Activated CD8-positive, alpha-beta T cell treated with anti-CD3 and anti-CD28 coated beads for 36 hours (primary cell): ENCODE data around the gene NUDT4. TPM values are rescaled to one million over a fixed set of nuclear protein-coding genes. Genes with fewer than 3 reads are reported as not detected.
"Not testable (repeated sequence)": the region's sequence is repeated elsewhere in the genome, so short reads cannot be mapped to it uniquely, and the experiment has no call there.

Experiments used
- ATAC-seq: fragments of 200-7000 bp; cut with Tn5 transposase; one replicate; pipeline ENCODE4 v1.10.0; 2021; ENCODE audit warnings: mild to moderate bottlenecking, moderate library complexity
- CTCF ChIA-PET: fragments of 350-600 bp; sonication (Branson Sonifier 250); formaldehyde crosslinking; loops from one replicate; lab custom pipeline; 2021; ENCODE audit warnings: antibody characterized with exemption; lab: Charles Lee
- POLR2A ChIA-PET: fragments of 350-600 bp; sonication (Branson Sonifier 250); formaldehyde crosslinking; loops from one replicate; lab custom pipeline; 2021; ENCODE audit warnings: antibody characterized with exemption; lab: Charles Lee
- DNase-seq: peaks from one replicate; pipeline ENCODE4 v3.0.0-alpha.2; 2020
- H3K27ac Mint-ChIP-seq: one replicate; pipeline ENCODE4 v1.8.0; 2021; ENCODE audit warnings: mild to moderate bottlenecking, mixed read lengths
- H3K27me3 Mint-ChIP-seq: one replicate; pipeline ENCODE4 v1.8.0; 2021; ENCODE audit warnings: mixed read lengths
- H3K36me3 Mint-ChIP-seq: one replicate; pipeline ENCODE4 v1.8.0; 2021; ENCODE audit warnings: low read depth, mixed read lengths
- H3K4me1 Mint-ChIP-seq: one replicate; pipeline ENCODE4 v1.8.0; 2021; ENCODE audit warnings: low read depth, mixed read lengths
- H3K4me3 Mint-ChIP-seq: one replicate; pipeline ENCODE4 v1.8.0; 2021; ENCODE audit warnings: mild to moderate bottlenecking, moderate library complexity, mixed read lengths
- H3K9me3 Mint-ChIP-seq: one replicate; pipeline ENCODE4 v1.8.0; 2021; ENCODE audit warnings: mixed read lengths
- CTCF ChIP-seq: fragments of 200-600 bp; IDR thresholded peaks from one replicate; pipeline ENCODE4 v1.8.0; 2022; ENCODE audit warnings: antibody characterized with exemption, mild to moderate bottlenecking
- intact Hi-C: fragments of 100-400 bp; cut with micrococcal nuclease; formaldehyde crosslinking; loops from one replicate; pipeline ENCODE4 v1.10.0; 2022
- total RNA-seq, 2 experiments: library from RNA; stranded (reverse); gene quantifications; one replicate each; pipeline ENCODE4 v1.2.3, GENCODE V29; 2021

NUDT4 gene
- total RNA-seq, 2 experiments from 2014 or later, result 54.9 to 61.9 TPM

- intact Hi-C loops, result loop anchor here (10.0 kb wide), 1 partner anchor 287 kb away; no protein-coding TSS in a partner anchor
- Mint-ChIP-seq H3K4me3 (peak overlapping the region; percentile 92), H3K4me1 (peaks cover 42% of the 10 kb centered on the region), H3K27ac (peak overlapping the region; percentile 26), H3K9me3 (no peaks in the 10 kb centered on the region), H3K27me3 (no peaks in the 10 kb centered on the region), H3K36me3 (peaks cover 28% of the 10 kb centered on the region)
- DNase-seq, result no peak
- POLR2A ChIA-PET, result interaction anchor here (0.5 to 1.4 kb wide), 5 partner anchors 10 to 545 kb away, joined by 3 read pairs; no protein-coding TSS in a partner anchor
- CTCF ChIA-PET, result interaction anchor here (1.1 to 9.2 kb wide), 12 partner anchors 8 to 721 kb away, joined by 3 to 47 read pairs (median 10); no protein-coding TSS in a partner anchor
- no peak for TF ChIP-seq CTCF
- ATAC-seq, result no peak
These were observed 3.6 kb downstream of the NUDT4 start for GRCh38 chr12:93381161-93381975.

GRCh38 chr12:93381976-93382437, 4.3 kb downstream of the NUDT4 start:
- ChIA-PET CTCF (interaction anchor here (3.2 to 9.2 kb wide), 5 partner anchors 15 to 395 kb away, joined by 12 to 47 read pairs (median 27); no protein-coding TSS in a partner anchor), POLR2A (interaction anchor here (1.4 kb wide), 1 partner anchor 9 kb away, joined by 3 read pairs; no protein-coding TSS in a partner anchor)
- not testable (repeated sequence) for H3K27me3 Mint-ChIP-seq, ATAC-seq, H3K27ac Mint-ChIP-seq, DNase-seq, H3K9me3 Mint-ChIP-seq
- Mint-ChIP-seq H3K4me1 (peaks cover 41% of the 10 kb centered on the region), H3K36me3 (peaks cover 32% of the 10 kb centered on the region), H3K4me3 (peak overlapping the region; percentile 92)
- intact Hi-C loops, result loop anchor here (10.0 kb wide), 1 partner anchor 287 kb away; no protein-coding TSS in a partner anchor

- CTCF ChIA-PET, result interaction anchor here (1.2 to 1.9 kb wide), 3 partner anchors 9 to 401 kb away, joined by 3 to 7 read pairs (median 4); no protein-coding TSS in a partner anchor
- TF ChIP-seq CTCF, result no peak
- no peaks in the 10 kb centered on the region for H3K27me3 Mint-ChIP-seq
- ATAC-seq (peak; percentile 90), DNase-seq (peak; percentile 71)
- no peak overlapping the region for H3K4me3 Mint-ChIP-seq
- POLR2A ChIA-PET, result no interaction called here
- H3K4me1 Mint-ChIP-seq, result peaks cover 58% of the 10 kb centered on the region
- H3K9me3 Mint-ChIP-seq, result no peaks in the 10 kb centered on the region
- H3K36me3 Mint-ChIP-seq, result peaks cover 45% of the 10 kb centered on the region
- peak overlapping the region; percentile 29 for H3K27ac Mint-ChIP-seq
- intact Hi-C loops, result loop anchor here (10.0 kb wide), 1 partner anchor 293 kb away; no protein-coding TSS in a partner anchor
These were observed 10.1 kb downstream of the NUDT4 start for GRCh38 chr12:93387780-93388179.

GRCh38 chr12:93390031-93390430, 12.3 kb downstream of the NUDT4 start:
- no peak for DNase-seq
- Mint-ChIP-seq H3K9me3 (no peaks in the 10 kb centered on the region), H3K27ac (no peak overlapping the region), H3K36me3 (peaks cover 39% of the 10 kb centered on the region), H3K4me1 (peaks cover 53% of the 10 kb centered on the region), H3K4me3 (no peak overlapping the region), H3K27me3 (no peaks in the 10 kb centered on the region)
- intact Hi-C loops, result loop anchor here (10.0 kb wide), 1 partner anchor 605 kb away; no protein-coding TSS in a partner anchor
- ChIA-PET CTCF (interaction anchor here (0.6 to 2.6 kb wide), 4 partner anchors 9 to 644 kb away, joined by 3 to 8 read pairs (median 4); no protein-coding TSS in a partner anchor), POLR2A (interaction anchor here (0.9 kb wide), 1 partner anchor 146 kb away, joined by 3 read pairs; no protein-coding TSS in a partner anchor)
- TF ChIP-seq CTCF, result no peak
- ATAC-seq, result no peak

GRCh38 chr12:93390549-93391297, 13.0 kb downstream of the NUDT4 start:
- Mint-ChIP-seq H3K27me3 (no peaks in the 10 kb centered on the region), H3K36me3 (peaks cover 35% of the 10 kb centered on the region), H3K4me3 (no peak overlapping the region), H3K9me3 (no peaks in the 10 kb centered on the region), H3K27ac (peak overlapping the region; percentile 36), H3K4me1 (peaks cover 48% of the 10 kb centered on the region)
- CTCF ChIA-PET, result interaction anchor here (1.3 to 2.6 kb wide), 2 partner anchors 10 to 293 kb away, joined by 5 to 8 read pairs; no protein-coding TSS in a partner anchor
- no peak for DNase-seq
- no peak for ATAC-seq
- intact Hi-C loops, result loop anchor here (10.0 kb wide), 1 partner anchor 606 kb away; no protein-coding TSS in a partner anchor
- POLR2A ChIA-PET, result interaction anchor here (0.9 to 1.2 kb wide), 2 partner anchors 9 to 147 kb away, joined by 3 read pairs; no protein-coding TSS in a partner anchor
- no peak for TF ChIP-seq CTCF
